COLO668 (cell line): ENCODE measurements around the gene GABRR1.
"Not testable (repeated sequence)": the region's sequence is repeated elsewhere in the genome, so short reads cannot be mapped to it uniquely, and the experiment has no call there.

ENCODE experiments used
- DNase-seq: peaks from one replicate; lab custom pipeline; 2025; ENCODE audit not compliant: unreplicated experiment; lab: John Stamatoyannopoulos, UW

GABRR1 gene

GRCh38 chr6:89217299-89217910, at the start of gene GABRR1:
Gene GABRR1, minus strand, starts transcription at chr6:89217358. Its CDS starts 36 bp downstream, at chr6:89217322.
- DNase-seq: no peak

- DNase-seq: no peak
Measured at GRCh38 chr6:89264296-89264695, 47.1 kb upstream of the GABRR1 start.

- DNase-seq: peak; percentile 6
Measured at GRCh38 chr6:89260832-89261231, 43.7 kb upstream of the GABRR1 start.

- no peak for DNase-seq
Measured at GRCh38 chr6:89260310-89260709, 43.2 kb upstream of the GABRR1 start.

GRCh38 chr6:89258912-89259311, 41.8 kb upstream of the GABRR1 start:
- no peak for DNase-seq

- no peak for DNase-seq
Measured at GRCh38 chr6:89257781-89258180, 40.6 kb upstream of the GABRR1 start.

GRCh38 chr6:89257346-89257745, 40.2 kb upstream of the GABRR1 start:
- DNase-seq: no peak

GRCh38 chr6:89255417-89255816, 38.3 kb upstream of the GABRR1 start:
- no peak for DNase-seq

GRCh38 chr6:89254569-89254968, 37.4 kb upstream of the GABRR1 start:
- DNase-seq: no peak

- no peak for DNase-seq
Measured at GRCh38 chr6:89252907-89253306, 35.7 kb upstream of the GABRR1 start.

- DNase-seq: no peak
Measured at GRCh38 chr6:89251976-89252375, 34.8 kb upstream of the GABRR1 start.

- no peak for DNase-seq
Measured at GRCh38 chr6:89251170-89251569, 34.0 kb upstream of the GABRR1 start.

GRCh38 chr6:89250239-89250638, 33.1 kb upstream of the GABRR1 start:
- no peak for DNase-seq

GRCh38 chr6:89244241-89244985, 27.3 kb upstream of the GABRR1 start:
- no peak for DNase-seq

GRCh38 chr6:89243331-89243629, 26.1 kb upstream of the GABRR1 start:
- no peak for DNase-seq

GRCh38 chr6:89242574-89243330, 25.6 kb upstream of the GABRR1 start:
- no peak for DNase-seq

- no peak for DNase-seq
Measured at GRCh38 chr6:89239338-89239737, 22.2 kb upstream of the GABRR1 start.

GRCh38 chr6:89237158-89237557, 20.0 kb upstream of the GABRR1 start:
- DNase-seq: no peak

GRCh38 chr6:89233605-89234004, 16.4 kb upstream of the GABRR1 start:
- DNase-seq: not testable (repeated sequence)

GRCh38 chr6:89222712-89223039, 5.5 kb upstream of the GABRR1 start:
- no peak for DNase-seq

GRCh38 chr6:89221971-89222711, 5.0 kb upstream of the GABRR1 start:
- no peak for DNase-seq

GRCh38 chr6:89221129-89221528, 4.0 kb upstream of the GABRR1 start:
- no peak for DNase-seq
